GM03348 (cell line): Measurements from ENCODE around the gene MALRD1.

Experiments used
- DNase-seq: peaks from one replicate; pipeline ENCODE4 v3.0.0; 2012; ENCODE audit warnings: low spot score

Gene MALRD1

DNA sequence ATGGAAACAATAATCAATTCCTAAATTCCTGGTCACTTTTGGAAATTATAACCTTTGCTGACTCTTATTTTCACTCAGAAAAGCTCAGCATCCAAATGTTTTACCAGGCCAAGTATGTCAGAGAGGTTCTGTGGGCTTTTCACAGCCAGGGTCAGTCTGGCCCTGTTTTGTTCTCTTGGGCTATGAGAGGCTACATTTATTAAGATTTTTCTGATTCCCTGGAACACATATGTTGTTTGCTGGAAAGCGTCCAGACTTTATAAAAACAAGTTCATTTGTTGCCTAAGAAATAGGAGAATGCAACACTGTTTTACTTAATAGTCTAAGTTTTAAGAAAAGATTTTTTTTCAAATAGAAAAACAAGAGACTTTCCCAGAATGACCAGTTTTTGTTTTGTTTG is 529.2 kb downstream of the MALRD1 start:
- DNase-seq: no peak

DNA sequence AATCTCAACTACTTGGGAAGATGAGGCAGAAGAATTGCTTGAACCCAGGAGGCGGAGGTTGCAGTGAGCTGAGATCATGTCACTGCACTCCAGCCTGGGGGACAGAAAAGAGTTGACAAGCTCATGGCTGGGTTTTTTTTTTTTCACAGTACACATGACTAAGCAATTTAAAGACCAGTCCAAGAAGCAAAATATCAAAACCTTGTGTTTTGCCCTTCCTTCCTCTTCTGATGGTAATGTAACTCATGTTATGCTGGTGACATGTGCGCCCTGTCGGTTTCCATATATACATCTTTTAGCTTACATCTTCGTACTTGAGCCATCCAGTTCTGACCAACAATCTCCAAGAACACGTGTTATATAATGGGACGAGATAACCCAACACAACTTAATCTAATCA is 530.0 kb downstream of the MALRD1 start:
- DNase-seq: no peak

DNA sequence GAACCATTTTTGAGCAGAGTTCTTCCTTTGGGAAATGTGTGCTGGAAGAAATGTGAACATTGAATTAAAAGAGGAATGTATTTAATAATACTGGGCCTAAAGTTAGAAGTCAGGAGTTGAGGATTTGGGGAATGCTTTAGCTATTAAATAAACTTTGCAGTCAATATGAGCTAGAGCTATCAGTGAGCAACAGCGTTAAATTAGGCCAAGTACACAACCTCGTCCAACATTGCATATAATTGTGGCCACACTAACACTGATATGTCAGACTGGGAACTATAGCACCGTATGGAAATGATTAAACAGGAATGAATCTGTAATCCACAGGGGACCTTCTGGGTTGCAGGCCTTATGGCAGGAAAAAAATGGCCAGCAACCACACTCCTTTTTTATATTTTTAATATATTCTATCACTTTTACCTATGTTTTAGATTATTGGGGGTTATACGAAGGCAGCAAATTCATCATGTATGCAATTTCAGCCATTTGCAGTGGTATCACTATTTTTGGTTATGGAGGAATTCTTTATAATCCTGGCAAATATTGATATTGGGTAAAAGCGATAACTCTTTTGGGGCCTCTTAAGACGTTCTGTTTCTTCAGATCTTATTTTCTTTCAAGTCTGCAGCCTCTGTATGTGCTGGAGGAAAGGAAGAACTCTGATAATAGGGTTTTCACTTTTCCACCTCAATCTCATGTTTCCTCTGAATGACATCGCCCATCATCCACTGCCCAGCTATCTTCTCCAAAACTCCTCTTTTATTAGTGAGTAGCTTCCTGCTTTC is 531.4 kb downstream of the MALRD1 start:
- DNase-seq: no peak

DNA sequence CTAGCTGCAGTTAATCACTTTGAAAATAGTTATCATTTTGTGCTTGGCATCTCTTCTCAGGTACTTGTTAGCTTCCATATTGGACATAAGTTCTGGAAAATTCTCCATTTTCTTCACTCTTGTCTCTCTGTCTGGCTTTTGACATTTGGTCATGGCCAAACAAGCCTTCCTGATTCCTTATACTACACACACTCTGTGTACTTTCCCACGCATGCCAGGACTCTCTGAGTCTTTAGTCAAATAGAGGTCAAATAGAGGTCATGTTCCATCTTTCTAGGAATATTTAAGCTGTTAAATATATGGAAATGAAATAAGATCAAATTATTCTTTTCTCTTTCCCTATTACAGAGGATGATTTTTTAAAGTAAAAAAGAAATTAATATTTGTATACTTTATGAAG is 532.1 kb downstream of the MALRD1 start:
- no peak for DNase-seq

DNA sequence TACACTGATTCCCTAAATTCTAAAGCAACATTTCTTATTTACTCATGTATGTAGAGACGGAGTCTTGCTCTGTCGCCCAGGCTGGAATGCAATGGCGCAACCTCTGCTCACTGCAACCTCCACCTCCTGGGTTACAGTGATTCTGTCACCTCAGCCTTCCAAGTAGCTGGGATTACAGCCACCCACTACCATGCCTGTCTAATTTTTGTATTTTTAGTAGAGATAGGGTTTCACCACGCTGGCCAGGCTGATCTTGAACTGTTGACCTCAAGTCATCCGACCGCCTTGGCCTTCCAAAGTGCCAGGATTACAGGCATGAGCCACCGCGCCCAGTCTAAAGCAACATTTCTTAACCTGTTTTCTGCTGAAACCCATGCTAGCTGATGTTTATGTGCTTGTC is 540.0 kb downstream of the MALRD1 start:
- DNase-seq: no peak

DNA sequence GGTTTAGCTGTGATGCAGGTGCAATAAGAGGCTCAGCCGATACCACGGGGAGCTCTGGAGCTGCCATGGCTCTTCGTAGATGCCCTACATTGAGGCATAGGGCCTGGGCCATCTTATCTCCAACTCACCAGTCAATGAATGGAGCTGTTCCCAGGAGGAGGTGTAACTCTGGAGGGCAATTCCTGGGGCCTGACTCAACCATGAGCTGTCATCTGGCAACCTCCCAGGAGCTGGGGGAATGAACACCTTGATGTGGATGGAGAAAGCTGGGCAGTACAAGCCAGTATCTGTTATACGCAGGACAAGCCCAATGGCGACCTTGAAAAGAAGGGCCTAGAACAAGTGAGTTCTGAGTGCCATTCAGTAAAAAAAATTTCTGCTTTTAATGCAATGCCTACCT is 543.7 kb downstream of the MALRD1 start:
- DNase-seq: no peak

DNA sequence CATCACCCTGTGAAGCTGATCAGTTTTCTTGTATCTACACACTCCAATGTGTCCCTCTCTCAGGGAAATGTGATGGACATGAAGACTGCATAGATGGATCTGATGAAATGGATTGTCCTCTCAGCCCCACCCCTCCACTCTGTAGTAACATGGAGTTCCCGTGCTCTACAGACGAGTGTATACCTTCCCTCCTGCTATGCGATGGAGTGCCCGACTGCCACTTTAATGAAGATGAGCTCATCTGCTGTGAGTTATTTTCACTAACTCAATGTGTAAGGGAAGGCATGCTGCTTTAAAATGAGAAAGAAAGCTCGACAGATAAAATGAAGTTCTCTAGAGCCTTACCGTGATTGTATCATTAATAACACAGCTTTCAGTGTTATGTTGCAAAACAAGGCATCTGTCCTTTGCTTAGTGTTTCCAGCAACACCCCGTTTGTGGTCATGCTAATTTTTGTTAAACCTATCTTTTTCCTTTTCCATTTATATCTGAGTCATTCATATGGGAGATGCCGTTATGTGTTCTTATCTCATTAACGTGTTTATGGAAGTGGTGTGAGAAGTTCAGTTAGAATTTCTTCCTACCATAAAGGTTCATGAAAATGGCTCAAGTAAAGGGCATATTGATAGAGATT is 546.7 kb downstream of the MALRD1 start:
- no peak for DNase-seq

DNA sequence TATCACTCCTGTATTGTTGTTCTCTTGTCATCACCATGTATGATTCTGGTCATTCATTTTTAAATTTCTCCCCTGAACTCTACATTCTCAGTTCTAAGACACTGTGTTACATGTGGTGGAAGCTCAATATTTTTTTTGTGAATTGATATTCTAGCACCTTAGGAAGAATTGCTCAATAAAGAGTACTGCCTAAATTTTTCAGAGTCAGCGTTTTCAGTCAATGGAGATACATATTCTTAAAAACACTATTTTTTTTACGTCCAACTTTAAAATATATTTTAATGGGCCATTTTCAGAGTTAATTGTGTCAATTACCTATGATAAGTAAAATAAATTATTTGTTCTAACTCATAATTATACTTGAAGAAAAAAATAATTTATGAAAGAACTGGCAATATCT is 557.2 kb downstream of the MALRD1 start:
- DNase-seq: no peak

DNA sequence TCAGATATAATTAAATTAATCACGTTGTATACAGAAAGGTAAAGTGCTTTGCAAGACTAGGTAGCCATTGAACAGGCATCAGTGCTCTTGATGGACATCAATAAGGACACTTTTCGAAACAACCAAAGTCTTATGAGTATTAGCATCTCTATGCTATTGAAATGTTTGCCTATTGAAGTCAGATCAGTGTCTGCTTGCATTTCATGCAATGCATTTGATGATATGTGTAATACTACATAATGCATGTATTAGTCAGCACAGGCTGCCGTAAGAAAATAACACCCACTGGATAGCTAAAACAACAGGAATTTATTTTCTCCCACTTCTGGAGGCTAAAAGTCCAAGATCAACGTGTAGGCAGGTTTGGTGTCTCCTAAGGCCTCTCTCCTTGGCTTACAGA is 558.4 kb downstream of the MALRD1 start:
- DNase-seq: no peak

DNA sequence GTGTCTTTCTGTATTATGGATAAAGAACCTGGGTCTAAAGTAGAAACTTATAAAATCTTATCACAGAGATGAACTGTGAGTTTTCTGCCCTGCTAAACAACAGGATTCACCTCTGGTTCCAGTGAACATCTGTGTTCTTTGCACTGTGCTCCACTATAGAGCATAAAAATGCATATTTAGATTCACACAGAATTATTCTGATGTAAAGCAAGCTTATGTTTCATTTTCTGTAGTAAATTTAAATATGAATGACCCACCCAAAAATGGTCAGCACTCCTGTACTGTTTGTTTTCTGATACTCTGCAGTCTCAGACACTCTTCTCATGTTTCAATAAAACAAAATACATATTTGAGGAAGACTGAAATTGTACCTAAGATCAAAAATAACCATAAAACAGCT is 563.2 kb downstream of the MALRD1 start:
- DNase-seq: no peak

DNA sequence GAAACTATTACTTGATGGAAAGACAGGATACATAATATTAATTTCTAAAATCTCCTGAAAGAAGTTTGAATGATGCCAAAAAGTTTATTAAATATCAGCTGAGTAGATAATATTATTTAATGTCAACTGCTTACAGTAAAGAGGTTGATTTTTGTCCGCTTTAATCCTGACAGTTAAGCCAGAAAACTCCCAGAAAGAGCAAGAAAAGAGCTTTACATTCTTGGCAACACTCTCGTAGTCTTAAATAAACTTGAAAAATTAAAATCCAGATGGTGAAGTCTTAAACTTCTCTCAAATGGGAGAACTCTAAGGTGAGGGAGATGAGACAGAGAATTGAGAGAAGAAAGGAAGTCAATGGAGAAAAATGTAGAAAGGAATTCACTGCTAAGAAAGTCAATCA is 568.4 kb downstream of the MALRD1 start:
- DNase-seq: no peak

DNA sequence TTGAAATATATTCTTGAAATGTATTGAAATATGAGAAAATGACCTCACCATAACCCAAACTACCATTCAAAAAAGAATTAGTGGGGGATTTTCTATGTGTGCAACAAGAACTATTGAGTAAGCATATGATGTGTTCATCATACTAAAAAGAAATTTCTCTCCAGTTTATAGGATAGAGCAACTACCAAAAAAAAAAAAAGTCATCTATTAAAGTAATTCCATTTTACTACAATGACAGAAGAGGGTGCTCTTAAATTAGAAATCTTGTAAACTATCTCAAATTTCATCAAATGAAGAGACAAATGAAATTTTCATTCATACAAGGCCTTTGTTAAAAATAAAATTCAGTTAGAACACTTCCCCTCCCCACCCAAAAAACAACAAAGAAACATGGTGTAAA is 572.2 kb downstream of the MALRD1 start:
- DNase-seq: peak; percentile 11

DNA sequence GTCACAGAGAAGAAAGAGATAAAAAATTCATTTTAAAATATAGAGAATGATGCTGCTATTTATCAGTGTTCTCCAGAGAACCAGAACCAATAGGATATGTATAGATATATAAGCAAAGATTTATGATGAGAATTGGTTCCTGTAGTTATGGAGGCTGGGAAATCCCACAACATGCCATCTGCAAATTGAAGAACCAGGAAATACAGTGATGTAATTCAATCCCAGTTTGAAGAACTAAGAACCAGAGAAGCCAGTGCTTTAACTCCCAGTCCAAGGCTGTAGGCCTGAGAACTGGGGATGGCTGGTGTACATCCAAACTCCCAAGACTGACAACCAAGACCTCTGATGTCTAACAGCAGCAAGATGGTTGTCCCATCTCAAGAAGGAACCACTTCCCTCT is 574.7 kb downstream of the MALRD1 start:
- DNase-seq: no peak

DNA sequence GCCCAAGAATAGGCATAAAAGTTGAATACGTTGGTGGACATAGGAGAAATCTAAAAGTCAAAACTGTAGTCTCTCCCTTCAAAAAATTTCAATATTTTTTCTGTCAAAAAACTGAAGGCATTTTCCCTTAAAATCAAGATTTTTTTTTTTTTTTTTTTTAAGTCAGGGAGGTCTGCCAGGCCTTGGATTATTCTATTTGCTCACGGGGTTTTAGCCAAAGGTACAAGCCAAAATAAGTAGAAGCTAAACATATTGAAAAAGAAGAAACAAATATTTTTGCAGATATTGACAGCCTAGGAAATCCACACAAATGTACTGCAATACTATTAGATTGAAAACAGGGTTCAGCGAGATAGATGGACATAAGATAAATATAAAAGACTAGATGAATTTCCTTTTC is 577.6 kb downstream of the MALRD1 start:
- DNase-seq: no peak

DNA sequence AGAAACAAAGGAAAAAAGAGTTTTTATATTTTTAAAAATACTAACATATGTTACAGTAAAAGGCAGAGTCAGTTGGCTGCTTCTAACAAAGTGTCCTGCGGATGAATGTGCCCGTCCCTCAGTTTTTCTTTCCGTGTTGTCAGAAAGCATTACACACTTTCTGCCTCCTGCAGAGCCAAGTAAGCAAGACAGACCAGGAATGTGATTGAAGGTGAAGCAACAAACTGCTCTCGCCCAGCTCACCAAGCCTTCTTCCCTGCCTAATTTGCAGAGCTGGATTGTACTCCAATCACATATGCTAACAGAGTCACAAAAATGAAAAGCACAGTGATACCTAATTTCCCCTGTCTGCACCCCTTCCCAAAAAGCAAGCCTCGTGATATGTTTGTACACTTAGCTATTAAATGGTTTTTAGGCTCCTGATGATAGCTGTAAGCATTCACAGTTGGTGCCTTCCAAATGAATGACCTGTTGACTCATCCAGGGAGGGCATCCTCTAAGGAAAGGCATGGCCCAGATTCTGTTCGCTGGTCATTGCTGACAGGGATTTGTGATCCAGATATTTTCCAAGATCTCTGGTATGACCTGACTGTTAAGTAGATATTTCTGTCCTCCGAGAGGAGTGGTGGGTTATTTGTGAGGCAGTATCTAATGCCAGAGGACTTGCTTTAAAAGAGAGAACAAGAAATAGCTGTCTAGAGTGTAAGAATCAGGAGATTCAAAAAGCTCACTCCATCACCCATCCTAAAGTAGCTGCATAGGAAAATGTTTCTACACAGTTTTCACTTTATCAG is 580.4 kb downstream of the MALRD1 start:
- peak; percentile 17 for DNase-seq

DNA sequence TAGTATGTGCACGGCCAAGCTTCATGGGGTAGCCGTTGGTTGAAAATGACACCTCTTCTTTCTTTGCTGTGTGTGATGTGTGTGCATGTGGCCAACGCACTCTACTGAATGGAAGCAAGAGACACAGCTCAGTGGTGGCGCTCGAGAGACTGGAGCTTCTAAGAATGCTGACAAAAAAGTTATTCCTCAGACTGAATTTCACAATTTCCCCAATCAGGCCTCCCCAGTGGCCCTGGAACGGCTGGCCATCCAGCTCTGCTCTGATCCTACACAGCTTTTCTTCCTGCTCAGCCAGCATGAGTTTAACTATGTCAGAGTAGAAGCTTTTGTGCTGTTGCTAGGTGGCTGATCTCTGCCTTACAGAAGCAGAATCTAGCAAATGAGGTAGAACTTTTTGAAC is 581.0 kb downstream of the MALRD1 start:
- peak; percentile 71 for DNase-seq

DNA sequence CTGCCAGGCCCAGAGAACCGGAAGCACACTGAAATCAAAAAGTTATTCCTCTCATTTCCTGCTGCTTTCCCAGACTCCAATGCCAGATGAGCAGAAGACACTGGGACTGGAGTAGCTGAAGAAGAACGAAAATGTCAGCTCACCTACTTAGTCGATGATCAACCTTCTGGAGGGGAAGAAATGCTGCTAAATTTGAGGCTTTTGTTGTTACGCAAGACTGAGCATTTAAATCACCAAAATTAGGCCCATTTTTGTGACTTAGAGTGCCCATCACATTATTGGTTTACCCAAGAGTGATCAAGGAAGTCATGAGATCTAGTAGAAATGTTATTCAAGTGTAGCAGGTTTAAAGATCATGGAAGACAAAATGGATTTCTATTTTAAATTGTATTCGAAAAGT is 585.6 kb downstream of the MALRD1 start:
- no peak for DNase-seq

DNA sequence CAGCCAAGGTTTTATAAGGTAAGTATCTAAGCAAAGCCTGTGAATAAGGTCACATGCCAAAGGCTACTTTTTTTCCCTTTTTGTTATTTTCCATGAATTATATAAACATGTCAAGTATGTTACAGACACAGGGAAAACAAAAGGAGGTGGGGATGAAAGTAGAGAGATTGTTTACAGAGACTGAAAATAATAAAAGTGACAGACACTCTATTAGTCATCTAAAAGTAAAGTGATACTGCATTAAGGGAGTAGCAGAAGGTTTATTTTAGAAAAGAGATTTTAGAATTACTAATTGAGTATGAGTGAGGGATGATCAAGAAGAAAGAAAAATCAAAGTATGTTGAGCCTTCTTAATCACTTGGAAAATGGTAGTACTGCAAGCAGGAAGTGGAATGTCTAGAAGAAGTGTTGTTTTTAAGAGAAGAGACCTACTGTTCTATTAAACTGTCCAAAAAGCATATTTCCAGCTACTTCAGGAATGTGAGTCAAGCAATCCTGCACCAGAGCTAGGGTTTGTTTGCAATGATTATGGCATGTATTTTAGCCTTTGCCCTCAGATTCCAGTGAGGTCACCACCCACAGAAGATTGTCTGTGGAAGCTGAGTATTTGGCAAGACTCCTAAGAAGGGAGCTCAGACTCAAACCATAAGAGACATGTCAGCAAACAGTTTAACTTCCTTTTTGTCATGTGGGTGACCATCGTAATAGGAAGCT is 589.7 kb downstream of the MALRD1 start:
- peak; percentile 83 for DNase-seq

DNA sequence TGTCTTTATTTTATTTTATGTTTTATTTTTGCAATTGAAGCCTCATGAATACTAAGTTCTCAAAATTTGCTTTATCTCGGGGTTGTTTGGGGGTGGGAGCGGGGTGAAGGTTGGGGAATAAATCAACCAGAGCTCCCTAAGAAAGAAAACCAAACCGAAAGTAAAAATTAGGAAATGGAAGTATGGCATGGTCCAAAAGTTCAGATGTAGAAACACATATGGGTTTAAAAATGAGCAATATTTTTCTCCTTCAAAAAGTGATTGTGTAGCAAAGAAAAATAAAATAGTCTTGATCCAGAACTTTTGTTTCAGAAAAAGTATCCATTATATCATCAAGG is 590.3 kb downstream of the MALRD1 start:
- DNase-seq: no peak

DNA sequence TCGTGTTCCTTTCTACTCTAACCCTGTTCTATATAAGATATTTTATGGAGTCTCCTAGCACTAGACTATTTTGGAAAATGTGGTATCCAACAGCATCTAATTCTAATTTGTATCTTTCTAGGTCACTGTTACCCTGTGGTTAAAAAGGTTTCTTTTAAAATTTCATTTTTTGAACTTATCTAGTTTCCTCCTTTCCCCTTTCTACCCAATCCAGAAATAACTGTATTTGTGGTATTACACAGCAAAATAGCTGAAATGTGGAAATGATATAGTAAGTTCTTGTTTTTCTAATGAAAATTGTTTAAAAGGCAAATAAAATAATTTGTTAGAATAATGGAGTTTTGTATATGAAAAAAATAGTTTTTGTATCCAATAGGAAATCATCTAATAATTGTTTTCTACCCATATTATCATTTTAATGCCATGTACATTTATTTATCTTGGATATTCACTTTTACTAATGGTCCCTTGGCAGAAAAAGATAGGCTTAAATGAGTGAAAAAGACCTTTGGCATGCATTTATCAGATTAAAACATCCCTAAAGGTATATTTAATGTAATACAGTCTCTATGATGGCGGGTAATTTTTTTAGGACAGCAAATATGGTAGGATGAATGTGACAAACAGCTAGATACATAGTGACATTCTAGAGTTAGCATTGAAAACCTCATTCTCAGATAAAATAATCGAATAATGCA is 592.1 kb downstream of the MALRD1 start:
- no peak for DNase-seq

DNA sequence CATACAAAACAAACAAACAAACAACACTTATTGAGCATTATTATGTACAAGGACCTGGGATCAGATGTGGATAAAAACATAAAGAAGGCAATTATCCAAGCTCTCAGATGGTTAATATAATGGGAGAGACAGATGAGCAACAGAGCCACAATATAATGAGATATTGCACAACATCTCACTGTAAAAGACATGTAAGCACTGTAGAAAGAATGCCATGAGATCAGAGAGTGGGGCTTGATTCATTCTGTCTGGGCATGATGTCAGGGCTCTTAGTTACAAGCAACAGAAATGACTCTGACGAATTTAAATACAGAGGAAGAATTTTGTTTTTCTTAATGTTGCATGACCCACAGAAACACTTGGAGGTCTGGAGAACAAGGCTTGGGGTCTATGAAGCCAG is 602.9 kb downstream of the MALRD1 start:
- peak; percentile 65 for DNase-seq

DNA sequence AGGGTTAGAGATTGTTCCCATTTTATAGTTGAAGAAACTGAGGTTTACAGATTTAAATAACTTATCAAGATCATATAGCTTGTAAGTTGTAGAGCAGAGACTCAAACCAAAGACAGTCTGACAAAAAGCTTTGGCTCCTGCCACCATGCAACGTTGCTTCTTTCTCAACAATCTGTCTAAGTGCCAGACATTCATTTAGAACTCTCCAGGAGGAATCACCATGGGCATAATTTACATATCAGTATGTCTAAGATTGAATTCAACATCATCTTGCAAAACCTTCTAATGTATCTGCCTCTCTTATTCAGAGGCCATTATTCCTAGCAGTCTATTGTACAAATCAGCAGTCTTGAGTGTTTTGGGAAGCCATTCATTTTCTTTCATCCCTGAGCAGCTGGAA is 604.1 kb downstream of the MALRD1 start:
- DNase-seq: no peak
